CD14-positive monocyte (primary cell): ENCODE measurements around the gene TWNK. TPM values are rescaled to one million over a fixed set of nuclear protein-coding genes. Genes with fewer than 3 reads are reported as not detected.

ENCODE experiments used
- DNase-seq, 3 donors: peaks; one replicate each; pipeline ENCODE4 v3.0.0-alpha.2; 2011 to 2022
- H2AFZ ChIP-seq: 2 replicates; pipeline ENCODE4 v1.6.0; 2012; ENCODE audit warnings: mild to moderate bottlenecking, low read depth, low read length, inconsistent platforms; ENCODE audit not compliant: insufficient read depth, poor library complexity, severe bottlenecking
- H3K27ac ChIP-seq, 2 donors: 1 replicate in 1 of 2; 2 replicates in 1 of 2; pipeline ENCODE4 v1.5.1; 2012 to 2013; ENCODE audit warnings: low read length in 2 of 2, control low read depth in 1 of 2, inconsistent platforms in 1 of 2, low read depth in 1 of 2, mild to moderate bottlenecking in 1 of 2
- H3K27me3 ChIP-seq, 2 donors: one replicate each; pipeline versions ENCODE4 v1.6.0 to v1.6.1; 2011 to 2013; ENCODE audit warnings: low read length in 2 of 2; ENCODE audit not compliant: control insufficient read depth in 2 of 2, insufficient read depth in 2 of 2
- H3K36me3 ChIP-seq, 2 donors: replicated peaks in 1 of 2; 1 replicate in 1 of 2; 2 replicates in 1 of 2; pipeline versions ENCODE4 v1.5.1 to v1.6.1; 2012 to 2013; ENCODE audit warnings: low read length in 2 of 2, control low read depth in 1 of 2, inconsistent platforms in 1 of 2, mild to moderate bottlenecking in 1 of 2; ENCODE audit not compliant: insufficient read depth in 2 of 2, control insufficient read depth in 1 of 2
- H3K4me1 ChIP-seq, 2 donors: 1 replicate in 1 of 2; 2 replicates in 1 of 2; pipeline versions ENCODE4 v1.5.1 to v1.6.1; 2012 to 2013; ENCODE audit warnings: low read length in 2 of 2, control low read depth in 1 of 2, inconsistent platforms in 1 of 2, mild to moderate bottlenecking in 1 of 2, moderate library complexity in 1 of 2; ENCODE audit not compliant: insufficient read depth in 2 of 2, control insufficient read depth in 1 of 2
- H3K4me2 ChIP-seq: replicated peaks from 2 replicates; pipeline ENCODE3; 2012; ENCODE audit warnings: low read length, moderate library complexity, mild to moderate bottlenecking; ENCODE audit not compliant: poor library complexity, severe bottlenecking; ENCODE audit errors: extremely low read depth
- H3K4me3 ChIP-seq, 3 experiments: fragments of 200-600 bp in 1 of 3; sonication (generic) in 1 of 3; replicated peaks in 1 of 3; 1 replicate in 2 of 3; 2 replicates in 1 of 3; pipeline ENCODE4 v1.5.1; 2011 to 2013; ENCODE audit warnings: low read length in 3 of 3, mild to moderate bottlenecking in 3 of 3, control low read depth in 2 of 3, low read depth in 2 of 3, inconsistent platforms in 1 of 3, moderate library complexity in 1 of 3
- H3K79me2 ChIP-seq: 2 replicates; pipeline ENCODE4 v1.6.0; 2012; ENCODE audit warnings: mild to moderate bottlenecking, control low read depth, inconsistent platforms, low read length, moderate library complexity; ENCODE audit not compliant: insufficient read depth
- H3K9ac ChIP-seq: 2 replicates; pipeline ENCODE4 v1.6.0; 2017; ENCODE audit warnings: low read length, mild to moderate bottlenecking; ENCODE audit not compliant: insufficient read depth, poor library complexity, severe bottlenecking
- H3K9me3 ChIP-seq, 2 donors: replicated peaks in 1 of 2; 1 replicate in 1 of 2; 2 replicates in 1 of 2; pipeline versions ENCODE4 v1.5.1 to v1.6.1; 2012 to 2013; ENCODE audit warnings: low read length in 2 of 2, control low read depth in 1 of 2; ENCODE audit not compliant: control insufficient read depth in 1 of 2, insufficient read depth in 1 of 2
- H4K20me1 ChIP-seq: 2 replicates; pipeline ENCODE4 v1.6.0; 2012; ENCODE audit warnings: mild to moderate bottlenecking, low read length, control low read depth, moderate library complexity; ENCODE audit not compliant: insufficient read depth
- H3K27ac Mint-ChIP-seq, 7 donors: one replicate each; pipeline ENCODE4 v1.8.0; 2020; ENCODE audit warnings: mild to moderate bottlenecking in 7 of 7, mixed read lengths in 7 of 7, moderate library complexity in 6 of 7, inconsistent platforms in 2 of 7
- H3K27me3 Mint-ChIP-seq, 3 donors: one replicate each; pipeline ENCODE4 v1.8.0; 2021 to 2022; ENCODE audit warnings: low read depth in 3 of 3, mild to moderate bottlenecking in 3 of 3, mixed read lengths in 3 of 3, moderate library complexity in 3 of 3, inconsistent platforms in 1 of 3
- H3K36me3 Mint-ChIP-seq, 2 donors: one replicate each; pipeline ENCODE4 v1.8.0; 2020; ENCODE audit warnings: mixed read lengths in 2 of 2, inconsistent platforms in 1 of 2, mild to moderate bottlenecking in 1 of 2
- H3K4me1 Mint-ChIP-seq: one replicate; pipeline ENCODE4 v1.8.0; 2020; ENCODE audit warnings: mild to moderate bottlenecking, mixed read lengths
- H3K4me3 Mint-ChIP-seq, 2 donors: one replicate each; pipeline ENCODE4 v1.8.0; 2020; ENCODE audit warnings: mild to moderate bottlenecking in 2 of 2, mixed read lengths in 2 of 2, moderate library complexity in 1 of 2
- H3K9me3 Mint-ChIP-seq, 7 donors: one replicate each; pipeline ENCODE4 v1.8.0; 2020 to 2022; ENCODE audit warnings: mixed read lengths in 7 of 7, mild to moderate bottlenecking in 6 of 7, moderate library complexity in 6 of 7, inconsistent platforms in 2 of 7
- CTCF ChIP-seq: fragments of 200-600 bp; IDR thresholded peaks from one replicate; pipeline ENCODE4 v1.8.0; 2022; ENCODE audit warnings: antibody characterized with exemption, mild to moderate bottlenecking
- WGBS: methylation state at CpG from one replicate; pipeline ENCODE4 v1.1.5; 2013; ENCODE audit warnings: missing lambda C conversion rate; ENCODE audit not compliant: insufficient coverage; 5-methylcytosine and 5-hydroxymethylcytosine counted together
- intact Hi-C, 2 donors: fragments of 100-400 bp; cut with micrococcal nuclease; formaldehyde crosslinking; loops; one replicate each; pipeline versions ENCODE4 v1.15.0 to v1.15.1; 2023
- polyA plus RNA-seq, 3 donors: library from polyadenylated mRNA; depleted of rRNA in 1 of 3; unstranded in 2 of 3; stranded (reverse) in 1 of 3; fragments of 300-500 nt in 2 of 3; fragments of >200 nt in 1 of 3; fragmentation: Illumina TruSeq in 2 of 3; gene quantifications; 1 replicate in 2 of 3; 2 replicates in 1 of 3; pipeline ENCODE4 v1.2.3, GENCODE V29; 2012 to 2021

TWNK gene
- polyA plus RNA-seq, 3 donors, result 0.31 to 1.2 (median 0.69) TPM

GRCh38 chr10:100976906-100977305 is 10.4 kb upstream of the TWNK start:
- Mint-ChIP-seq H3K9me3 (peaks cover 0 to 1% (median 0%) of the 10 kb centered on the region in 7 donors), H3K4me1 (no peaks in the 10 kb centered on the region), H3K4me3 (no peak overlapping the region), H3K36me3 (peaks cover 18 to 23% of the 10 kb centered on the region in 2 donors), H3K27me3 (peaks cover 0 to 2% (median 0%) of the 10 kb centered on the region in 3 donors), H3K27ac (no peak overlapping the region)
- Histone ChIP-seq H3K79me2 (no peaks in the 10 kb centered on the region), H3K27ac (no peak overlapping the region), H3K9ac (no peak overlapping the region), H3K4me2 (no peak overlapping the region), H3K27me3 (no peaks in the 10 kb centered on the region), H3K4me3 (no peak overlapping the region), H3K36me3 (peaks cover 11 to 25% of the 10 kb centered on the region in 2 donors), H3K9me3 (no peaks in the 10 kb centered on the region), H2AFZ (no peak overlapping the region), H3K4me1 (no peaks in the 10 kb centered on the region), H4K20me1 (no peaks in the 10 kb centered on the region)
- no peak for DNase-seq
- TF ChIP-seq CTCF, result no peak
- intact Hi-C loops, result no loop called here
- WGBS, result 94% methylated on average over 3 of the region's 3 CpGs

DNA sequence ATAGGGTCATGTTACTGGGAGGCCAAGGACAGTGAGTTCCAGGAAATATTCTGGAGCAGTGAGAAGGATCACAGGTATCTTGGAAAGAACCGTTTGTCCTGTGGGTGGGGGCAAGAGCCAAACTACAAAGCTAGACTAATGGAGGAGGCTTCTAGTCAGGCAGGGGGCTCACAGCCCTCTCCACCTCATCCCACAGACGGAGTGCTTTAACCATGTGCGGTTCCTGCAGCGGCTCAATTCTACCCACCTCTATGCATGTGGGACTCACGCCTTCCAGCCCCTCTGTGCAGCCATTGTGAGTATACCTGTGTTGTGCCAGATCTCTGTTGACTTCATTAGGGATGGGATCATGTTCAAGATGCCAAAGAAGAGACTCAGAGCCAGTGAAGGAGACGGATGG is 9.9 kb upstream of the TWNK start:
- Histone ChIP-seq H4K20me1 (no peaks in the 10 kb centered on the region), H3K4me1 (no peaks in the 10 kb centered on the region), H3K27me3 (no peaks in the 10 kb centered on the region), H2AFZ (no peak overlapping the region), H3K4me2 (no peak overlapping the region), H3K9me3 (no peaks in the 10 kb centered on the region), H3K9ac (no peak overlapping the region), H3K36me3 (peaks cover 11 to 30% of the 10 kb centered on the region in 2 donors), H3K79me2 (no peaks in the 10 kb centered on the region), H3K4me3 (no peak overlapping the region), H3K27ac (no peak overlapping the region)
- DNase-seq, result no peak
- Mint-ChIP-seq H3K27ac (no peak overlapping the region), H3K27me3 (peaks cover 0 to 2% (median 0%) of the 10 kb centered on the region in 3 donors), H3K4me1 (no peaks in the 10 kb centered on the region), H3K4me3 (no peak overlapping the region), H3K36me3 (peaks cover 24 to 27% of the 10 kb centered on the region in 2 donors), H3K9me3 (peaks cover 0 to 1% (median 0%) of the 10 kb centered on the region in 7 donors)
- intact Hi-C loops, result no loop called here
- no peak for TF ChIP-seq CTCF
- no CpG with 5 or more reads among the region's 6 CpGs for WGBS
